HG02943 (cell line): ENCODE data around the gene ARL14EPL.
"Not testable (repeated sequence)": the region's sequence is repeated elsewhere in the genome, so short reads cannot be mapped to it uniquely, and the experiment has no call there.

Experiments
- ATAC-seq: cut with Tn5 transposase; IDR thresholded peaks from one replicate; pipeline ENCODE4 v1.9.1; 2021; ENCODE audit warnings: mild to moderate bottlenecking, low read depth, moderate library complexity; ENCODE audit not compliant: unreplicated experiment

Gene ARL14EPL

DNA sequence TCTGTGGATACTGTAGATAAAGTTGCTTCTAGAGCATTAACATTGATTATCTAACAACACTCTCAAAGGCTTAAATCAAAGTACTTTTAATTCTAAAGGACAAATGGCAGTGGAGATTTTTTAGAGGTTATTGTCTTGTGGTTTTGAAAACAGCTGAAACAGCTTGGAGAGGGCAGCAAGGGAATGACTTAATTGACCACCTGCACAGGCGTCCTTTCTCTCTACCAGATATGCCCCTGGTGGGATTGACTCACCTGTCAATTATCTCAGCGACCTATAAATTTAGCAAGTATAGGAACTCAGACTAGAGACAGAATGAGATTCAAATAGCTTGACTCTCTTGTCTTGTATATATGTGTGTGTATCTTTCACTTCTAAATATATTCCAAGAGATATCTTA lies 13.5 kb downstream of the ARL14EPL start:
- ATAC-seq: no peak

DNA sequence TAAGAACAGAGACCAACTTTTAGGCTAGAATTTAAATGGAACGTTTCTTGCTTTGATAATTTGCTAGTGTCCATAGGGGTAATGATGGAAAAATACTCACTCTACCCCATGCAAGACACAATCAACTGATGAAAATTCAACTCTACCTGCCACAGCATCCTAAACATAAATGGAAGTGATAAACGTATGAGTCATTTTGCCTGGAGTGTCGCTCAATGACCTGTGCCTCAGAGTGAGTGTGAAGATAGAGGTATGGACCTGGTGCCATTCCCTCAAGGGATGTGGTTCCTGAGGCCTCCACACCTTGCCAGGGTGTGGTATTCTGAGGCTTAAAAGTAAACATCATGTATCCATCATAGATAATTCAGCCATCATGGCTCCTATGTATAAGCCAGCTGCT lies 14.0 kb downstream of the ARL14EPL start:
- ATAC-seq: no peak

DNA sequence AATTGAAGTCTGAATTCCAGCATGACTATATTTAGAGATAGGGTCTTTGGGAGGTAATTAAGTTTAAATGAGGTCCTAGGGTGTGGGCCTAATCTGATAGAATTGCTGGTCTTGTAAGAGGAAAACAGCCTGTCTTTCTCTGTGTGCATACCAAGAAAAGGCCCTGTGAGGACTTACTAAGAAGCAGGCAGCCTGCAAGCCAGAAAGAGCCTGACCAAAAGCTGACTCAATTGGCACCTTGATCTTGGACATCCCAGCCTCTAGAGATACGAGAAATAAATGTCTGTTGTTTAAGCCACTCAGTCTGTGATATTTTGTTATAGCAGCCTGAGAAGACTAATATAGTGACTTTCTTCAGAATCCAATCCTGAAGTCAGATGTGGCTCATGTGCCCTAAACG lies 14.6 kb downstream of the ARL14EPL start:
- ATAC-seq: no peak

DNA sequence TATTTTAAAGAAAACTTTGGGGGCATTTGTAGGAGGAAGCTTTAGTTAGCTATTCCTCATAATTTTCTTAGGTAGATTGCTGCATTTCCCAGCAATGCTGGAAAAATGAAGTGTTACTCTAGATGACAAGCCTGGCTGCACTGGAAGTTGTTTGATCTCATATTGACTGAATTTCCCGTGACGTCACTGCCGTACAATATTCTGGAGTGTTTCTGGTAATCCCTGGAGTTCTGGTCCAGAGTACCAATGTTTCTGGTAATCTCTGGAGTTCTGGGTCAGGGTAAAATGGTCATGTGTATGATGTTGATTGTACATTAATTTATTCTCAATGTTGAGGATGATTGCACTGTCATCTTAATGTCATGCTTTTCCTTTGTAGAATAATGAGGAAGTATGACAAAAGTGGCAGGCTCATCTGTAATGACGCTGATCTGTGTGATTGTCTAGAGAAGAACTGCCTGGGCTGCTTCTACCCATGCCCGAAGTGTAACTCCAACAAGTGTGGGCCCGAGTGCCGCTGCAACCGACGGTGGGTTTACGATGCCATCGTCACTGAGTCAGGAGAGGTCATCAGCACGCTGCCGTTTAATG lies 26.2 kb downstream of the ARL14EPL start:
- no peak for ATAC-seq

DNA sequence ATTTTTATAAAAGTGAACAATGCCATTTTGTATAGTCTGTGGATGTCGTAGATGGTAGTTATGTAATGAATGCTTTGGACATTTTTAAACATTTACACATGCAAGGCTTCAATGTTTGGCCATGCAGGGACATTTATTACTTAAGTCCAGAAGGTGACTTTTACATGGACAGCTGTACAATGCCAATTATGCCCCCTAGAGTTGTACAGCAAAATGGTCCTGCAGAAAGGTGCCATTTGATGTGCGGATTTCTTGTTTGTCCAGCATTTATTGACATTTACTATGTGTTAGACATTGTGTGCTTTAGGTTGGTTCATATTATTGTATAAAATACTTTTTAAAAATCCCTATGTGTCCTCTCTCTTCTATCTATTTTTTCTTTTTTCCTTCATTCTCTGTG lies 30.1 kb downstream of the ARL14EPL start:
- no peak for ATAC-seq

DNA sequence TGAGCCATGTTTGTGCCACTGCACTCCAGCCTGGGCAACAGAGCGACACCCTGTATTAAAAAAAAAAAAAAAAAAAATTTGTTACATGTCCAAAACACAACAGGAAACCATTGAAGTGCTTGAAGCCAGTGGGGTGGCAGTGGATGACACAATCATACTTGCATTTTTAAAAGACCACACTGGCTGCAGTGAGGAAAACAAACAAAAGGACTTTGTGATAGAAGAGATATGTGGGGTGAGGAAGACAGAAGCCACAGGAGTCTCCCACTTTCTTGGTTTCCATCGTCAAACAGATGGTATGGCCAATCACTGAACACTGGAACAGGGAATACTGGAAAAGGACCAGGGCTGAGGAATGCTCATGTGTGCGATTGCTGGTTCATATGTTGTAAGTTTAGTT lies 31.7 kb downstream of the ARL14EPL start:
- no peak for ATAC-seq

DNA sequence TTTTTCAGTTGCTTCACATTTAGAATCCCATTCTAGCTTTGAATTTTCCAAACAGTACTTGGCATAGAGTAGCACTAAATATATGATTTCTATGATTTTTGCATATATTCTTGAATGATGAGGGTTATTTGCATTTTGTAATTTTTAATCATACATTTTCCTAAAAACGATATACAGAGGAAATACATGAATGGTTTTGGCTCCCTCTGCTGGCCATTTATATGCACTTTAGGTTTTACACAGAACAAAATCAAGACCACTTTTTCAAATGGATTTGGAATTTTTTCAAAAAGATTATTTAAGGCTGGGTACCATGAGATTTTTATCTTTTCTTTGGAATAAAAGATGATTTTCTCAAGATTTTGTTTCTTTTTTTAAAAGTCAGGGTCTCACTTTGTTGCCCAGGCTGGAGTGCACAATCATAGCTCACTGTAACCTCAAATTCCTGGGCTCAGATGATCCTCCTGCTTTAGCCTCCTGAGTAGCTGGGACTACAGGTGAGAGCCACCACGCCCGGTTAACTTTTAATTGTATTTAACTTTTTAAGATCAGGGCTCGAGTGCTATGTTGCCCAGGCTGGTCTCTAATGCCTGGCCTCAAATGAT lies 35.9 kb downstream of the ARL14EPL start:
- no peak for ATAC-seq

DNA sequence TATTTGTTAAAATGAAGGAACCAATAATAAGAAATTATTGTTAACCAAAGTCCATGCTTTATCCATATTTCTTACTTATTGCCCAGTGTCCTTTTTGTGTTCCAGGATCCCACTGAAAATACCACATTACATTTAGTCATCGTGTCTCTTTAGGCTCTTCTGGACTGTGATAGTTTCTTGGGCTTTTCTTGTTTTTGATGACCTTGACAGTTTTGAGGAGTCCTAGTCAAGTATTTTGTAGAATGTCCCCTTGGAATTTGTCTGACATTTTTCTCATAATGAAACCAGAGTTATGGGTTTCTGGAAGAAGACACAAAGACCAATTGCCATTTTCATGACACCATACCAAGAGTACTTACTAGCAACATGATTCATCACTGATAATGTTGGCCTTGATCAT lies 38.9 kb downstream of the ARL14EPL start:
- ATAC-seq: no peak

DNA sequence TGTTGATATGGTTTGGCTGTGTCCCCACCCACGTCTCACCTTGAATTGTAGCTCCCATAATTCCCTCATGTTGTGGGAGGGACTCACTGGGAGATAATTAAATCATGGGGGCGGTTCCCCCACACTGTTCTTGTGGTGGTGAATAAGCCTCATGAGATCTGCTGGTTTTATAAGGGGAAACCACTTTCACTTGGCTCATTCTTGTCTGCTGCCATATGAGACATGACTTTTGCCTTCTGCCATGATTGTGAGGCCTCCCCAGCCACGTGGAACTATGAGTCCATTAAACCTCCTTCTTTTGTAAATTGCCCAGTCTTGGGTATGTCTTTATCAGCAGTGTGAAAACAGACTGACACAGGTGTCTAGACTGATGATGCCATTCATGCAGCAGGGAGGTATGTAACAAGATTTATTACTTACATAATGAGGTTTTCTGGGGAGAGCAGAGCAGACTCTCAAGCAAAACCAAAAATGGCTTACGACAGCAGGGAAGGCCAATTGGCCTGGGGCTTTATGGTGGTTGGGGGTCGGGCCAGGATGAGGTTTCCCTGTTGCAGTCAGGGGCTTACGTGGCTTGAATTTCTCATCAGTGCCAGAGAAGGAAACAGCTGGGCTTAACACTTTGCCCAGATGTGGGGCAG lies 43.0 kb downstream of the ARL14EPL start:
- no peak for ATAC-seq

DNA sequence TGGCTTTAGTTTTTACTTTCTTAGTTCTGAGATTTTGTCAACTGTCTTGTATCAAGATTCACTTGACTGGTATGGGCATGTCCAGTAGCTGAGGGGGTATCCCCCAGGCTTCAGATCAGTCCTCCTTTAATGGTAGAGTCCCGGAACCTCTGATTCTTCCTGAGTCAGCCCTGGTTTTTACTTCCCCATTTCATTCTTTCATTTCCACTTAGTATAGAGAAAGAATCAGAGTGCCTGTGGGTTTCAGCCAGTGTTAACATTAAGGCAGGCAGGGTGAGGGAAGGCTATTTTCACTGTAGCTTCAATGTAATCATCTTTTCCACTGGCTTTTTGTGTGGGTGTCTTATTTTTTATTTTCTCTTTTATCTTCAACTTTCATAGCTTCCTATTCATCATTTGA lies 44.2 kb downstream of the ARL14EPL start:
- peak; percentile 98 for ATAC-seq

DNA sequence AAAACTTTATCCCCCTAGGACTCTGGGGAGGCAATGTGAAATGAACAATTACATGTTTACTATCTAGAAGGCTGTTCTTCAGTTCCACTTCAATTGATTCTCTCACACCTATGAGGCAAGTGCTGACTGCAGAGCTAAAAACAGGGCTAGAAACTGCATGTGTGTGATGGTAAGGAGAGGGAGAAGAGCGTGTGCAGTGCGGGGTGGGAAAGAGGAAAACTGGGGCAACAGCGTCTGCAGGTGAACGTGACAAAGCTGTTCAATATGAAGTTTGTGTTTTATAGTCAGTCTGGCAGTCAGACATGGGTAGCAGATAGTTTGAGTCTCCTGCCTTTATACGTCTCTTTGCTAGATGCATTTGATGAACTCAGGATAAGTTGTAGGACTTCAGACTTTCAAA lies 45.9 kb downstream of the ARL14EPL start:
- no peak for ATAC-seq

DNA sequence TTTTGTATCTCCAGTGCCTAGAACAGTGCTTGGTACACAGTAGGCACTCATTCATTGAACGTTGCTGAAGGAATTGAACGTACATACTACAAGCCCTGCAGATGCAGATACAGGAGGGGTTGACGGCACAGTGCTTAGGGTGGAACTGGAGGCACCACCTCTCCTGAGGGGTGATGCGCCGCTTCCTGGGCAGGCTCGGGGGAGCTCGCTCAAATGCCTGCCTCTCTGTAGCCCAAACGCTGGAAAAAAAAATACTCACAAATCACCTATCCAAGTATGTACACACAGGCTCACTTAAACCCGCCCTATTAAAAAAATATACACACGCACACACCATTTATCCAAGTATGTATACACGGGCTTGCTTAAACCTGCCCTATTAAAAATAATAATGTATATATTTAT lies 52.0 kb downstream of the ARL14EPL start:
- ATAC-seq: peak; percentile 38

DNA sequence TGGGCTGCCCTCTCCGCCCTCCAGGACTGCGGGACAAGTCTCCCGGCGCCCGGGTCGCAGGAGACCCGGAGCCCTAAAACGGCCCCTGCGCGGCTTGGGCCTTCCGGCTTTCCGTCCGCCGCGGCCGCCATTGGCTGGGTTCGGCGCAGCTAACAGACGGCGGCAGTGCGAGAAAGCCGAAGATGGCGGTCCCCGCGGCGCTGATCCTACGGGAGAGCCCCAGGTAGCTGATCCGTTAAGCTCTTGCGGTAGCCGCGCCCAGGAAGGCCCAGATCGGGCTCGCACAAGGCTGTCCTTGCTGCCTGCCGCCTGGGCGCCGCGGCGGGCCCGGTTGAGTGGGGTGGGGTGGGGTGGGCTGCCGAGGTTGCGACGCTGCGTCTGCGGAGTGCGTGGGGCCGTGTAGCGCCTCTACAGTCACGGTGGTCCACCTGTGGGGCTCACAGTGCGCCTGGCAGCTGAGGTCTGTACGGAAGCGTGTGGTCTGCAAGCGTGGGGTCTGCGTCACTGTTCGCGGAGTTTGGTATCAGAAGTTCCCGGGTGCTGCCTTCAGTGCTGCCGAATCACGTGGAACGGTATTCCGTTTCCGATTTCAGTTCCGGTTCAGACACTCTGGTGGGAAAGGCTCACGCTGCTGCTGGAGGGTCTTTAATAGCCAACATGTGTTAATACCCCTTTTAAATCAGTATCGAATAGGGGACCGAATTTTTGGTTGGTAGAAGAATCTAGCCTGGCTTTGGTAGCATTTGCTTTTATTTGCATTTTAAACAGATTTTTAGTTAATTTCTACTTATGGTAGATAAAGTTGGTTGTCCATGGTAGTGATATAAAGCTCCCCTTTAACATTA lies 52.8 kb downstream of the ARL14EPL start, which contains the start of gene COMMD10:
COMMD10 (plus strand) TSS at position 155 of the 845 bp plus-strand sequence.
- ATAC-seq: peak; percentile 89

DNA sequence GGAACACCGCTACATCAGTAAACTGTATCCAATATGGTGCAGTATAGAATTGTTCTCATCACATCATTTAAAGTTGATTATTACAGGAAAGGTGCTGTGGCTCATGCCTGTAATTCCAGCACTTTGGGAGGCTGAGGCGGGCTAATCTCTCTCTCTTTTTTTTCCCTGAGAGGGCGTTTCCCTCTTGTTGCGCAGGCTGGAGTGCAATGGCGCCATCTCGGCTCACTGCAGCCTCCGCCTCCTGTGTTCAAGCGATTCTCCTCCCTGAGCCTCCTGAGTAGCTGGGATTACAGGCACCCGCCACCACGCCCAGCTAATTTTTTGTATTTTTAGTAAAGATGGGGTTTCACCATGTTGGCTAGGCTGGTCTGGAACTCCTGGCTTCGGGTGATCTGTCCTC lies 54.0 kb downstream of the ARL14EPL start:
- ATAC-seq: not testable (repeated sequence)

DNA sequence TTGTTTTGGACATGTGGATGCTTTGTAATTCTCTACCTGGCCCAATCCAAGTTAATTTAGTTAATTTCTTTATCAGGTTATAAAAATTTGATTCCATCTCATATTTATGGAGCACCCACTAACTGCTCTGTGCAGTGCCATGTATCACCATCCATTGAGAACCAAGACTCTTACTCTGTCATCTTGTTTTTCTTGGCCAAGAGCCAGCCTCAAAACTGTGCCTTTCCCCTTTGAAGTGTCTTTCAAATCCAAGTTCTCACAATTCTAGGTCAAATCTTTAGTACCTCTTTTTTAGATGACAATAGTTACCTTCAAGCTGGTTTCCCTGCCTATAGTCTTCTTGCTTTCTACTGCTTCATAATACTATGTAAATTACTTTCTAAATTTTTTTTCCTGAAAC lies 55.8 kb downstream of the ARL14EPL start:
- no peak for ATAC-seq

DNA sequence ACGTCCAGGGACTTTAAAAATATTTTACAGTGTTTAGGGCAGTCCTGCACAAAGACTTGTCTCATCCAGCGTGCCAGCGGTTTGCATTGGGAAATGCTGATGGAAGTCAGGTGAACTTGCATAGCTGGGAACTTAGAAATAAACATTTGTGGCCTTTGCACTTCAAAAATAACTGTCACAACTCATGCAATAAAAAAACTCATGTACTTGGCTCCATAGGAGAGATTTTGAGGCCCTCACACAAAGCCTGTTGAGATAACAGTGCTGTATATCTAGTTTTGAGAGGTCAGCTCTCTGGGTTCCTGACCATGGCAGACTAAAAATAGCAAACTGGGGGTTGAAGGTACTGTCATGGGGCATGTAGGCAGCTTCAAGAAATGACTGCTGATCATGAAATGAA lies 58.0 kb downstream of the ARL14EPL start:
- no peak for ATAC-seq

DNA sequence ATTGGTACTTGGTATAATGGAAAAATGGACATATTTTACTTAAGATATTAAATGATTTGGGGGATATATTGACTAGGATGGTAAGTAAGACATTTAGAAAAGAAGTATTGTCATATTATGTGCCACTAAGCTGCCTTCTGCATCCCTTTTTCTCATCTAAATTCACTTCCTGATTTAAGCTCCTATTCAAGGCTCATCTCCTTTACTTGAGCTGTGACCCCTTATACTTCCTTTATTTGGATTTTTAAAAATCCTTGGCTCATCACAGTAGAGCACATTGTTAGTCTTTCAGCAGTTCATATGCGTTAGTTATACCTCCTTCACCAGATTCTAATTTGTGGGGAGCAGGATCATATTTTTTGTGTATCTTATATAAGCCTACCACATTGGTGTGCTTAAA lies 59.1 kb downstream of the ARL14EPL start:
- ATAC-seq: no peak

DNA sequence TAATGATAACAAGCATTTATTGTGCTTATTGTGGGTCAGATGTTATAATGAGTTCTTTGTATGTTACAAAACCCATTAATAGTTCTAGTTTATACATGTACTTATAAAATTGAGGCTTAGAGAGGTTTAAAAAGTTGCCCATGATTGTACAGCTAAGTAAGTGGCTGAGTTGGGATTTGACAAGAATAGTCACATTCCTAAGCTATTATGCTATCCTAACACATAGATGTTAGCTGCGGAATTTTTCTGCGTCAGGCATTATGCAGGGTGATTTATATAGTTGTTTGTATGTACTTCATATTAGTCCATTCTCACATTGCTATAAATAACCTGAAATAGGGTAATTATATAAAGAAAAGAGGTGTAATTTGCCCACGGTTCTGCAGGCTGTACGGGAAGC lies 65.0 kb downstream of the ARL14EPL start:
- ATAC-seq: no peak

DNA sequence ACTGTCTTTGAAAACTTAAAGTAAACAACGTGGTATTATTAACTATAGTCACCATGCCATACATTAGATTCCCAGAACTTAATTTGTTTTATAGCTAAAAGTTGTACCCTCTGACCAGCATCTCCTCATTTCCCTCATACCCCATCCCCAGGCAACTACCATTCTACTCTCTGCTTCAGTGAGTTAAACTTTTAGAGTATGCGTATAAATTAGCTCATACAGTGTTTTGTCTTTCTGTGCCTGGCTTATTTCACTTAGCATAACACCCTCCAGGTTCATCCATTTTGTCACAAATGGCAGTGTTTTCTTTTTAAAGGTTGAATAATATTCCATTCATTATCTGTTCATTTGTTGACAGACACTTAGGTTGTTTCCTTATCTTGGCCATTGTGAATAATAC lies 66.7 kb downstream of the ARL14EPL start:
- no peak for ATAC-seq

DNA sequence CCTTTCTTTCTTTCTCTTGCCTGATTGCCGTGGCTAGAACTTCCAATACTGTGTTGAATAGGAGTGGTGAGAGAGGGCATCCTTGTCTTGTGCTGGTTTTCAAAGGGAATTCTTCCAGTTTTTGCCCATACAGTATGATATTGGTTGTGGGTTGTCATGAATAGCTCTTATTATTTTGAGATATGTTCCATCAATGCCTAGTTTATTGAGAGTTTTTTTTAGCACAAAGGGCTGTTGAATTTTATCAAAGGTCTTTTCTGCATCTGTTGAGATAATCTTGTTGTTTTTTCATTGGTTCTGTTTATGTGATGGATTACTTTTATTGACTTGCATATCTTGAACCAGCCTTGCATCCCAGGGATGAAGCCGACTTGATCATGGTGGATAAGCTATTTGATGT lies 72.7 kb downstream of the ARL14EPL start:
- not testable (repeated sequence) for ATAC-seq
